ENCODE results near the gene ELAVL1. TPM values are rescaled to one million over a fixed set of nuclear protein-coding genes. Genes with fewer than 3 reads are reported as not detected.
"Not testable (repeated sequence)": the region's sequence is repeated elsewhere in the genome, so short reads cannot be mapped to it uniquely, and the experiment has no call there.

ELAVL1 gene
- total and polyA plus RNA-seq, 9 of the 15 experiments (the other 6 are each of a cell fraction or from before 2014, with no cell fraction given): 4.3 to 172 (median 69.2) TPM

DNA sequence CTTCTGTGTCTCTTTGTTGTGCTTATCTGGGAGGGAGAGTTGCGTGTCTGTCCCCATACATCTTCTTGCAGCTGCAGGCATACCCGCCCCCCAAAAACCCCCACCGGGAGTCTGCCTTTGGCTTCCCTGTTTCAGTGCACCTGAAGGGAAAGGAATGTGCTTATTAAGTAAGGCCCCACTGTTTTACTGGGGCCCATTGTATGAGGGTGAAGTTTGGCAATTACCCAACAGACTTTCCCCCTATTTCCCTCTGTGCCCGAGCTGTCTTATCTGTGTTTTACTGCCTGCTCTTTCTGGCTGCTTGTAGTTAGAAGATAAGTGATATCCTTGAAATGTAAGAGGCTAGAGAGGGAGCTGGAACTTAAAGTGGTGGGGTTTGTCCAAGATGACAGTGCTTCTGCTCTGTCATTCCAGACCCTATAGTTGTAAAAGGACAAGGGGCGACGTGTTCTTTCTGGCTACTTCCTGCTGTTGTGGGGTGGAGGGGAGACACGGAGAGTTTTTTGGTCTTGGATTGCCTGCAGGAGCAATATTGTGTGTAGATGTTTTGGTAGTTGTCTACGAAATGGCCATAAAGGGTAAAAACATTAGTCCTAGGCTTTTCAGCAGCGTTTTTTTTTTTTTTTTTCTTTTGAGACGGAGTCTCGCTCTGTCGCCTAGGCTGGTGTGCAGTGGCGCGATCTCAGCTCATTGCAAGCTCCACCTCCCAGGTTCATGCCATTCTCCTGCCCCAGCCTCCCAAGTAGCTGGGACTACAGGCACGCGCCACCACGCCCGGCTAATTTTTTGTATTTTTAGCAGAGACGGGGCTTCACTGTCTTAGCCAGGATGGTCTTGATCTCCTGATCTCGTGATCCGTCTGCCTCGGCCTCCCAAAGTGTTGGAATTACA lies 28.1 kb upstream of the ELAVL1 start (continued):
- TF ChIP-seq, protein P1, sequence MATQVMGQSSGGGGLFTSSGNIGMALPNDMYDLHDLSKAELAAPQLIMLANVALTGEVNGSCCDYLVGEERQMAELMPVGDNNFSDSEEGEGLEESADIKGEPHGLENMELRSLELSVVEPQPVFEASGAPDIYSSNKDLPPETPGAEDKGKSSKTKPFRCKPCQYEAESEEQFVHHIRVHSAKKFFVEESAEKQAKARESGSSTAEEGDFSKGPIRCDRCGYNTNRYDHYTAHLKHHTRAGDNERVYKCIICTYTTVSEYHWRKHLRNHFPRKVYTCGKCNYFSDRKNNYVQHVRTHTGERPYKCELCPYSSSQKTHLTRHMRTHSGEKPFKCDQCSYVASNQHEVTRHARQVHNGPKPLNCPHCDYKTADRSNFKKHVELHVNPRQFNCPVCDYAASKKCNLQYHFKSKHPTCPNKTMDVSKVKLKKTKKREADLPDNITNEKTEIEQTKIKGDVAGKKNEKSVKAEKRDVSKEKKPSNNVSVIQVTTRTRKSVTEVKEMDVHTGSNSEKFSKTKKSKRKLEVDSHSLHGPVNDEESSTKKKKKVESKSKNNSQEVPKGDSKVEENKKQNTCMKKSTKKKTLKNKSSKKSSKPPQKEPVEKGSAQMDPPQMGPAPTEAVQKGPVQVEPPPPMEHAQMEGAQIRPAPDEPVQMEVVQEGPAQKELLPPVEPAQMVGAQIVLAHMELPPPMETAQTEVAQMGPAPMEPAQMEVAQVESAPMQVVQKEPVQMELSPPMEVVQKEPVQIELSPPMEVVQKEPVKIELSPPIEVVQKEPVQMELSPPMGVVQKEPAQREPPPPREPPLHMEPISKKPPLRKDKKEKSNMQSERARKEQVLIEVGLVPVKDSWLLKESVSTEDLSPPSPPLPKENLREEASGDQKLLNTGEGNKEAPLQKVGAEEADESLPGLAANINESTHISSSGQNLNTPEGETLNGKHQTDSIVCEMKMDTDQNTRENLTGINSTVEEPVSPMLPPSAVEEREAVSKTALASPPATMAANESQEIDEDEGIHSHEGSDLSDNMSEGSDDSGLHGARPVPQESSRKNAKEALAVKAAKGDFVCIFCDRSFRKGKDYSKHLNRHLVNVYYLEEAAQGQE (IDR thresholded peaks at IDR 0.05; ENCODE audit: borderline replicate concordance): peak; percentile 27; the same call in 1 of the 2 replicates
- TF ChIP-seq, protein P1 (CRISPR knock-in tag; IDR thresholded peaks at IDR 0.05; ENCODE audit: low read depth): not testable (repeated sequence)
- peak; percentile 74; the same call in 1 of the 2 replicates for TF ChIP-seq SP1 (CRISPR knock-in tag; IDR thresholded peaks at IDR 0.05)
- TF ChIP-seq HSF4 (CRISPR knock-in tag; IDR thresholded peaks at IDR 0.05; ENCODE audit: borderline replicate concordance): peak; percentile 68; the same call in 1 of the 2 replicates
- TF ChIP-seq TCF3 (CRISPR knock-in tag; IDR thresholded peaks at IDR 0.05): peak; percentile 97
- TF ChIP-seq GATAD2A (IDR thresholded peaks at IDR 0.05): peak; percentile 74
- peak; percentile 36 for TF ChIP-seq MXI1 (IDR thresholded peaks at IDR 0.05; ENCODE audit: low read depth, low read length)
- peak; percentile 70 for TF ChIP-seq MEIS2 (IDR thresholded peaks at IDR 0.05; ENCODE audit: partially characterized antibody)
- TF ChIP-seq DDX20 (tag; IDR thresholded peaks at IDR 0.05; ENCODE audit: low read depth): peak; percentile 82
- peak; percentile 23; the same call in 1 of the 2 replicates for TF ChIP-seq EGR1 (conservative IDR thresholded peaks at IDR 0.05)
- peak; percentile 93 for TF ChIP-seq MTA2 (IDR thresholded peaks at IDR 0.05; ENCODE audit: low read depth)
- peak; percentile 83 for TF ChIP-seq ADNP (tag; IDR thresholded peaks at IDR 0.05)
- peak; percentile 98 for TF ChIP-seq NFIC (IDR thresholded peaks at IDR 0.05)
- TF ChIP-seq, protein P2, sequence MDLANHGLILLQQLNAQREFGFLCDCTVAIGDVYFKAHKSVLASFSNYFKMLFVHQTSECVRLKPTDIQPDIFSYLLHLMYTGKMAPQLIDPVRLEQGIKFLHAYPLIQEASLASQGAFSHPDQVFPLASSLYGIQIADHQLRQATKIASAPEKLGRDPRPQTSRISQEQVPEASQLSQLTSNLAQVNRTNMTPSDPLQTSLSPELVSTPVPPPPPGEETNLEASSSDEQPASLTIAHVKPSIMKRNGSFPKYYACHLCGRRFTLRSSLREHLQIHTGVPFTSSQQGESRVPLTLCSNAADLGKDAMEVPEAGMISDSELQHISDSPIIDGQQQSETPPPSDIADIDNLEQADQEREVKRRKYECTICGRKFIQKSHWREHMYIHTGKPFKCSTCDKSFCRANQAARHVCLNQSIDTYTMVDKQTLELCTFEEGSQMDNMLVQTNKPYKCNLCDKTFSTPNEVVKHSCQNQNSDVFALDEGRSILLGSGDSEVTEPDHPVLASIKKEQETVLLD (IDR thresholded peaks at IDR 0.05): peak; percentile 44; the same call in 1 of the 2 replicates
- TF ChIP-seq, protein P3, sequence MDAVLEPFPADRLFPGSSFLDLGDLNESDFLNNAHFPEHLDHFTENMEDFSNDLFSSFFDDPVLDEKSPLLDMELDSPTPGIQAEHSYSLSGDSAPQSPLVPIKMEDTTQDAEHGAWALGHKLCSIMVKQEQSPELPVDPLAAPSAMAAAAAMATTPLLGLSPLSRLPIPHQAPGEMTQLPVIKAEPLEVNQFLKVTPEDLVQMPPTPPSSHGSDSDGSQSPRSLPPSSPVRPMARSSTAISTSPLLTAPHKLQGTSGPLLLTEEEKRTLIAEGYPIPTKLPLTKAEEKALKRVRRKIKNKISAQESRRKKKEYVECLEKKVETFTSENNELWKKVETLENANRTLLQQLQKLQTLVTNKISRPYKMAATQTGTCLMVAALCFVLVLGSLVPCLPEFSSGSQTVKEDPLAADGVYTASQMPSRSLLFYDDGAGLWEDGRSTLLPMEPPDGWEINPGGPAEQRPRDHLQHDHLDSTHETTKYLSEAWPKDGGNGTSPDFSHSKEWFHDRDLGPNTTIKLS (IDR thresholded peaks at IDR 0.05; ENCODE audit: borderline replicate concordance, low read depth): peak; percentile 53; the same call in 1 of the 2 replicates
- peak; percentile 54 for TF ChIP-seq MAFK (IDR thresholded peaks at IDR 0.05; ENCODE audit: low read length)
- peak; percentile 62 for TF ChIP-seq BRD9 (IDR thresholded peaks at IDR 0.05; ENCODE audit: low read depth, partially characterized antibody)
- TF ChIP-seq TEAD2 (tag; IDR thresholded peaks at IDR 0.05): peak; percentile 76
